ENCODE results near the gene CTDP1.

DNA sequence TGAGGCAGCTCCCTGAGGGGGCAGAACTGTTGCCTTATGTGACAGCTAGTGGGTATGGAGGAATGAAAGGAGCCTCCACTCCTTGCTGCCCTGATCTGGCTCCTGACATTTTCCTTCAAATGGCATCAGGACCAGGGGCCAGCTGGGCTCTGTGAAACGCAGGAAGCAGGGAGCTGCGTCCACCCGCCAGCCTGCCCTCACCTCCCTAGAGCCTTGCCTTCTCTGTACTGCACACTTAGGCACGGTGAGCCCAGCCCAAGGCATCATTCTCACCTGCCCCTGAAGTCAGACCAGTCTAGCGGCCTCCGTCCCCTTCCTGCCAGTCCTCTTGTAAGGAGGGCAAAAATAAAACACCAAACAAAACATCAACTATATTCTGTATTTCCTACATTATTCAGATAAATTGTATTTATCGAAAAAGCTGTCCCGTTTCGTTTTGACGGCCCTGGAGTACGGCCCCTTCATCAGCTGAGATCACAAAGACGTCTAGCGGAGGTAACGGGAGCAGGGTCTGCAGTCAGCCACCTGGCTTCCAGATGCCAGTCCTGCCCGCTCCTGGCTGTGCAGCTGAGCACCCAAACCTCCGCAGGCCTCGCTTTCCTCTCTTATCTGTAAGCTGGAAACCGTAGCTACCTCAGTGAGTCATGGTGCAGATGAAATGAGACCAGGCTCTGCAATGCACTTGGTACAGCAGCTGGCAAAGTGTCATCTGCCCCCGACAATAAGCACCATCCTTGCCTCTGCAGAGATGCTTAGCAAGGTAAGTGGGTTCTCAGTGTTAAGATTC is 6.9 kb upstream of the CTDP1 start:
- no peak for TF ChIP-seq EZH2 (IDR thresholded peaks at IDR 0.05; ENCODE audit: borderline replicate concordance, low read length)
- TF ChIP-seq, protein P1, sequence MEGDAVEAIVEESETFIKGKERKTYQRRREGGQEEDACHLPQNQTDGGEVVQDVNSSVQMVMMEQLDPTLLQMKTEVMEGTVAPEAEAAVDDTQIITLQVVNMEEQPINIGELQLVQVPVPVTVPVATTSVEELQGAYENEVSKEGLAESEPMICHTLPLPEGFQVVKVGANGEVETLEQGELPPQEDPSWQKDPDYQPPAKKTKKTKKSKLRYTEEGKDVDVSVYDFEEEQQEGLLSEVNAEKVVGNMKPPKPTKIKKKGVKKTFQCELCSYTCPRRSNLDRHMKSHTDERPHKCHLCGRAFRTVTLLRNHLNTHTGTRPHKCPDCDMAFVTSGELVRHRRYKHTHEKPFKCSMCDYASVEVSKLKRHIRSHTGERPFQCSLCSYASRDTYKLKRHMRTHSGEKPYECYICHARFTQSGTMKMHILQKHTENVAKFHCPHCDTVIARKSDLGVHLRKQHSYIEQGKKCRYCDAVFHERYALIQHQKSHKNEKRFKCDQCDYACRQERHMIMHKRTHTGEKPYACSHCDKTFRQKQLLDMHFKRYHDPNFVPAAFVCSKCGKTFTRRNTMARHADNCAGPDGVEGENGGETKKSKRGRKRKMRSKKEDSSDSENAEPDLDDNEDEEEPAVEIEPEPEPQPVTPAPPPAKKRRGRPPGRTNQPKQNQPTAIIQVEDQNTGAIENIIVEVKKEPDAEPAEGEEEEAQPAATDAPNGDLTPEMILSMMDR (conservative IDR thresholded peaks at IDR 0.05 in 1 of 2, IDR thresholded peaks at IDR 0.05 in 1 of 2; ENCODE audit: extremely low read depth in 1 of 2, insufficient read depth in 1 of 2, low read depth in 1 of 2, low read length in 2 of 2) = no peak

Data from mammary epithelial cell (primary cell).